A549 (cell line): ENCODE results near the gene CARD19. TPM values are rescaled to one million over a fixed set of nuclear protein-coding genes. Genes with fewer than 3 reads are reported as not detected.

ENCODE experiments used
- ATAC-seq, 2 experiments: fragments of 200-7000 bp in 1 of 2; fragments of >200 bp in 1 of 2; cut with Nextera tagmentation in 1 of 2; cut with Tn5 transposase in 1 of 2; 3 replicates each; pipeline versions ENCODE4 v1.8.0 to v1.9.1; 2018 to 2020; ENCODE audit warnings: mild to moderate bottlenecking in 1 of 2, moderate library complexity in 1 of 2
- CTCF ChIA-PET: fragments of 300-600 bp; sonication (Branson Sonifier 250); formaldehyde crosslinking; extraction: SDS; loops from one replicate; lab custom pipeline; 2021; ENCODE audit warnings: antibody characterized with exemption, inconsistent platforms; lab: Yijun Ruan, JAX
- POLR2A ChIA-PET: fragments of 350-600 bp; formaldehyde crosslinking; extraction: SDS; loops from one replicate; lab custom pipeline; 2021; ENCODE audit warnings: antibody characterized with exemption, inconsistent platforms; lab: Yijun Ruan, JAX
- DNase-seq, 2 experiments: peaks; one replicate each; pipeline versions ENCODE4 v3.0.0 to v3.0.0-alpha.2; 2011 to 2016; ENCODE audit warnings: low read depth in 1 of 2, low spot score in 1 of 2
- FAIRE-seq: peaks from 2 replicates; lab custom pipeline; 2011; peaks lifted over from hg19 to GRCh38; lab: Jason Lieb, UNC
- H3K27ac ChIP-seq, 2 experiments: fragments of >200 bp; sonication (Bioruptor Twin); formaldehyde crosslinking; 3 replicates each; pipeline ENCODE4 v1.5.1; 2016 to 2017
- H3K4me1 ChIP-seq: fragments of >200 bp; sonication (Bioruptor Twin); formaldehyde crosslinking; 3 replicates; pipeline ENCODE4 v1.6.1; 2016
- H3K4me2 ChIP-seq: fragments of >200 bp; sonication (Bioruptor Twin); formaldehyde crosslinking; 3 replicates; pipeline ENCODE4 v1.6.1; 2016
- H3K4me3 ChIP-seq: fragments of >200 bp; sonication (Bioruptor Twin); formaldehyde crosslinking; 3 replicates; pipeline ENCODE4 v1.5.1; 2016
- H3K9me3 ChIP-seq: fragments of >200 bp; sonication (Bioruptor Twin); formaldehyde crosslinking; 3 replicates; pipeline ENCODE4 v1.6.1; 2016
- CBX8 ChIP-seq: fragments of 200-600 bp; sonication (generic); IDR thresholded peaks from 2 replicates; pipeline ENCODE4 v1.6.1; 2016
- FOSL2 ChIP-seq, 2 experiments: fragments of 450-650 bp in 1 of 2; fragments of >200 bp in 1 of 2; sonication (Bioruptor Twin) in 1 of 2; formaldehyde crosslinking; IDR thresholded peaks; 2 replicates each; pipeline versions ENCODE4 v1.5.0 to v1.6.1; 2016 to 2020; ENCODE audit warnings: mild to moderate bottlenecking in 1 of 2, moderate library complexity in 1 of 2
- JUNB ChIP-seq: fragments of >200 bp; sonication (Bioruptor Twin); formaldehyde crosslinking; IDR thresholded peaks from 2 replicates; pipeline ENCODE4 v1.6.1; 2016
- KDM5A ChIP-seq: fragments of 200-600 bp; sonication (generic); IDR thresholded peaks from 2 replicates; pipeline ENCODE4 v1.6.1; 2016; ENCODE audit warnings: antibody characterized with exemption, mild to moderate bottlenecking
- MAFK ChIP-seq: fragments of 450-650 bp; IDR thresholded peaks from 2 replicates; pipeline ENCODE4 v1.6.1; 2014; ENCODE audit not compliant: partially characterized antibody
- MAZ ChIP-seq: fragments of 150-350 bp; IDR thresholded peaks from 2 replicates; pipeline ENCODE4 v1.6.1; 2014; ENCODE audit warnings: antibody characterized with exemption, low read depth, low read length, borderline replicate concordance
- MYC ChIP-seq: IDR thresholded peaks from 2 replicates; pipeline ENCODE4 v1.6.1; 2012; ENCODE audit warnings: mild to moderate bottlenecking, inconsistent platforms, low read length, improper control_type of control experiment, borderline replicate concordance
- NR3C1 ChIP-seq: fragments of >200 bp; sonication (Bioruptor Twin); formaldehyde crosslinking; IDR thresholded peaks from 3 replicates; pipeline ENCODE4 v1.6.1; 2017
- PHF8 ChIP-seq: fragments of 200-600 bp; sonication (generic); IDR thresholded peaks from 2 replicates; pipeline ENCODE4 v1.6.1; 2016; ENCODE audit warnings: low read depth, mild to moderate bottlenecking, antibody characterized with exemption, moderate library complexity, borderline replicate concordance
- POLR2AphosphoS2 ChIP-seq: conservative IDR thresholded peaks from 2 replicates; pipeline ENCODE4 v1.6.1; 2012; ENCODE audit warnings: low read length, improper control_type of control experiment, inconsistent platforms
- RARB ChIP-seq: fragments of 250-450 bp; sonication (Bioruptor Pico); IDR thresholded peaks from 2 replicates; pipeline ENCODE4 v1.8.0; 2021; ENCODE audit warnings: mild to moderate bottlenecking, moderate library complexity
- RCOR1 ChIP-seq: fragments of 150-350 bp; IDR thresholded peaks from 2 replicates; pipeline ENCODE4 v1.6.1; 2014; ENCODE audit warnings: antibody characterized with exemption, low read length, low read depth
- RNF2 ChIP-seq: fragments of 200-600 bp; sonication (generic); IDR thresholded peaks from 2 replicates; pipeline ENCODE4 v1.6.1; 2016; ENCODE audit warnings: low read depth, mild to moderate bottlenecking, antibody characterized with exemption, moderate library complexity, borderline replicate concordance
- SREBF2 ChIP-seq: fragments of 450-650 bp; IDR thresholded peaks from 2 replicates; pipeline ENCODE4 v1.6.1; 2014; ENCODE audit warnings: mild to moderate bottlenecking, moderate library complexity
- TP53 ChIP-seq: fragments of 250-450 bp; sonication (Bioruptor Pico); IDR thresholded peaks from 2 replicates; pipeline ENCODE4 v1.5.0; 2021; ENCODE audit warnings: mild to moderate bottlenecking, moderate library complexity
- WGBS: methylation state at CpG from one replicate; pipeline ENCODE4 v1.1.6; 2017; ENCODE audit errors: missing lambda C conversion rate; 5-methylcytosine and 5-hydroxymethylcytosine counted together
- polyA plus RNA-seq, 4 experiments: library from polyadenylated mRNA; depleted of rRNA in 3 of 4; stranded (reverse); fragments of >200 nt; fragmentation: RNase III in 1 of 4; extraction: RNeasy Plus Mini Kit Qiagen cat#74134 plus additional on column Dnase treatment in 1 of 4; gene quantifications; 2 replicates in 3 of 4; 3 replicates in 1 of 4; pipeline ENCODE4 v1.2.3, GENCODE V29; 2011 to 2017
- TF ChIP-seq, protein P1 (sequence below): fragments of 200-600 bp; sonication (generic); IDR thresholded peaks from 2 replicates; pipeline ENCODE4 v1.6.1; 2016; ENCODE audit warnings: antibody characterized with exemption, mild to moderate bottlenecking, moderate library complexity
- TF ChIP-seq, protein P2 (sequence below): fragments of >200 bp; sonication (Bioruptor Twin); formaldehyde crosslinking; IDR thresholded peaks from 3 replicates; pipeline ENCODE4 v1.5.1; 2016
- TF ChIP-seq, protein P3 (sequence below): fragments of 250-450 bp; sonication (Bioruptor Pico); IDR thresholded peaks from 2 replicates; pipeline ENCODE4 v1.5.0; 2021; ENCODE audit warnings: mild to moderate bottlenecking, moderate library complexity, borderline replicate concordance

CARD19 gene
- polyA plus RNA-seq, 2 of the 4 experiments (the other 2 are of a cell fraction): 27.6 to 30.3 TPM

DNA sequence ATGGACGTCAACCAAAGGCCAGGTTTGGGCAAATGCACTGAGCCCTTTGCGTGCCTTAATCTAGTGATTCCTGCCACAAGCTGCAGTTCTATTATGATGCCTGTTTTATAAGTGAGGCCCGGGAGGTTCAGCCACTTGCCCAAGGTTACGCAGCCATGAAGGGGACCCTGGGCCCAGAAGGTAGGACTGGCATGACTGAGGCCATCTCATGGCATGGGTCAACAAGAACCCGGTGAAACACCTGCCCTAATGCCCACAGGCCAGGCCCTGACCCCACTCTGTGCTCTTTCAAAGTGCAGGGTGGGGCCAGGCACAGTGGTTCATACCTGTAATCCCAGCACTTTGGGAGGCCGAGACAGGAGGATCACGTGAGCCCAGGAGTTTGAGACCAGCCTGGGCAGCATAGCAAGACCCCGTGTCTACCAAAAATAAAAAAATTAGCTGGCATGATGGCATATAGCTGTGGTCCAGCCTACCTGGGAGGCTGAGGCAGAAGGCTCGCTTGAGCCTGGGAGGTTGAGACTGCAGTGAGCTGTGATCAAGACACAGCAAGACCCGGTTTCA, 29.4 kb downstream of the CARD19 start (continued):
- TF ChIP-seq, protein P1, sequence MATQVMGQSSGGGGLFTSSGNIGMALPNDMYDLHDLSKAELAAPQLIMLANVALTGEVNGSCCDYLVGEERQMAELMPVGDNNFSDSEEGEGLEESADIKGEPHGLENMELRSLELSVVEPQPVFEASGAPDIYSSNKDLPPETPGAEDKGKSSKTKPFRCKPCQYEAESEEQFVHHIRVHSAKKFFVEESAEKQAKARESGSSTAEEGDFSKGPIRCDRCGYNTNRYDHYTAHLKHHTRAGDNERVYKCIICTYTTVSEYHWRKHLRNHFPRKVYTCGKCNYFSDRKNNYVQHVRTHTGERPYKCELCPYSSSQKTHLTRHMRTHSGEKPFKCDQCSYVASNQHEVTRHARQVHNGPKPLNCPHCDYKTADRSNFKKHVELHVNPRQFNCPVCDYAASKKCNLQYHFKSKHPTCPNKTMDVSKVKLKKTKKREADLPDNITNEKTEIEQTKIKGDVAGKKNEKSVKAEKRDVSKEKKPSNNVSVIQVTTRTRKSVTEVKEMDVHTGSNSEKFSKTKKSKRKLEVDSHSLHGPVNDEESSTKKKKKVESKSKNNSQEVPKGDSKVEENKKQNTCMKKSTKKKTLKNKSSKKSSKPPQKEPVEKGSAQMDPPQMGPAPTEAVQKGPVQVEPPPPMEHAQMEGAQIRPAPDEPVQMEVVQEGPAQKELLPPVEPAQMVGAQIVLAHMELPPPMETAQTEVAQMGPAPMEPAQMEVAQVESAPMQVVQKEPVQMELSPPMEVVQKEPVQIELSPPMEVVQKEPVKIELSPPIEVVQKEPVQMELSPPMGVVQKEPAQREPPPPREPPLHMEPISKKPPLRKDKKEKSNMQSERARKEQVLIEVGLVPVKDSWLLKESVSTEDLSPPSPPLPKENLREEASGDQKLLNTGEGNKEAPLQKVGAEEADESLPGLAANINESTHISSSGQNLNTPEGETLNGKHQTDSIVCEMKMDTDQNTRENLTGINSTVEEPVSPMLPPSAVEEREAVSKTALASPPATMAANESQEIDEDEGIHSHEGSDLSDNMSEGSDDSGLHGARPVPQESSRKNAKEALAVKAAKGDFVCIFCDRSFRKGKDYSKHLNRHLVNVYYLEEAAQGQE: no peak

DNA sequence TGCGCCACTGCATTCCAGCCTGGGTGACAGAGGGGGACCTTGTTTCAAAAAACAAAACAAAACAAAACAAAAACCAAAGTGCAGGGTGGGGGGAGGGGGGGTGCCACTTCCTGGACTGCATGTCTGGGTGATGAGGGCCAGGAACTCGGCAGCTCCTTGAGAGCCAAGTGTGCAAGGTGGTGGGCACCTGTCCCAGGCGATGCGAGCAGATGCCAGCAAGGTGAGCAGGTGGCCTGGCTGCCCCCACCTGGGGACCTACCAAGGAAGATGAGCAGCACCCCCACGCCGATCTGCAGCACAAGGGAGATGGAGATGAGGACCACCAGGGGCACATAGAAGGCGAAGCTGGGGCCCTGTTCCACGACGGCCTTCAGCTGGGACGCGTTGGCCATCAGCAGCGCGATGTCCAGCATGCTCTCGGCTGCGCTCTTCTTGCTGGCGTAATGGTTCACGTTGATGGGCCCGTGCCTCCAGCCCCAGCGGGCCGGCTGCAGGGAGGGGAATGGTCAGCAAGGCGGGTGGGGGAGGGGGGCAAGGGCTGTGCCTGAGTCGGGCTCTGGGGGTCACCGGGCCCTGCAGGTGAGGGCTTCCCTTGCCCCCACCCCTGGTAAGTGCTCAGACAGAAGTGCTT, 30.2 kb downstream of the CARD19 start:
- Histone ChIP-seq H3K4me2 (no peak overlapping the region), H3K4me1 (peaks cover 14% of the 10 kb centered on the region; the same call in 2 of the 3 replicates), H3K27ac (no peak overlapping the region), H3K4me3 (no peak overlapping the region), H3K9me3 (no peaks in the 10 kb centered on the region)
- no peak for TF ChIP-seq RNF2
- TF ChIP-seq PHF8: no peak
- TF ChIP-seq RCOR1: no peak
- TF ChIP-seq, protein P2, sequence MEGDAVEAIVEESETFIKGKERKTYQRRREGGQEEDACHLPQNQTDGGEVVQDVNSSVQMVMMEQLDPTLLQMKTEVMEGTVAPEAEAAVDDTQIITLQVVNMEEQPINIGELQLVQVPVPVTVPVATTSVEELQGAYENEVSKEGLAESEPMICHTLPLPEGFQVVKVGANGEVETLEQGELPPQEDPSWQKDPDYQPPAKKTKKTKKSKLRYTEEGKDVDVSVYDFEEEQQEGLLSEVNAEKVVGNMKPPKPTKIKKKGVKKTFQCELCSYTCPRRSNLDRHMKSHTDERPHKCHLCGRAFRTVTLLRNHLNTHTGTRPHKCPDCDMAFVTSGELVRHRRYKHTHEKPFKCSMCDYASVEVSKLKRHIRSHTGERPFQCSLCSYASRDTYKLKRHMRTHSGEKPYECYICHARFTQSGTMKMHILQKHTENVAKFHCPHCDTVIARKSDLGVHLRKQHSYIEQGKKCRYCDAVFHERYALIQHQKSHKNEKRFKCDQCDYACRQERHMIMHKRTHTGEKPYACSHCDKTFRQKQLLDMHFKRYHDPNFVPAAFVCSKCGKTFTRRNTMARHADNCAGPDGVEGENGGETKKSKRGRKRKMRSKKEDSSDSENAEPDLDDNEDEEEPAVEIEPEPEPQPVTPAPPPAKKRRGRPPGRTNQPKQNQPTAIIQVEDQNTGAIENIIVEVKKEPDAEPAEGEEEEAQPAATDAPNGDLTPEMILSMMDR: no peak
- no peak for TF ChIP-seq CBX8
- TF ChIP-seq FOSL2 (IDR thresholded peaks at IDR 0.05): no peak
- no peak for TF ChIP-seq FOSL2 (CRISPR knock-in tag; IDR thresholded peaks at IDR 0.05)
- TF ChIP-seq JUNB: no peak
- no peak for TF ChIP-seq MAZ
- TF ChIP-seq NR3C1: no peak
- no peak for TF ChIP-seq POLR2AphosphoS2
- TF ChIP-seq MYC: no peak
- TF ChIP-seq TP53 (CRISPR knock-in tag): no peak
- TF ChIP-seq MAFK: no peak
- TF ChIP-seq SREBF2: no peak
- no peak for TF ChIP-seq RARB (CRISPR knock-in tag)
- no peak for TF ChIP-seq KDM5A
- TF ChIP-seq, protein P3, sequence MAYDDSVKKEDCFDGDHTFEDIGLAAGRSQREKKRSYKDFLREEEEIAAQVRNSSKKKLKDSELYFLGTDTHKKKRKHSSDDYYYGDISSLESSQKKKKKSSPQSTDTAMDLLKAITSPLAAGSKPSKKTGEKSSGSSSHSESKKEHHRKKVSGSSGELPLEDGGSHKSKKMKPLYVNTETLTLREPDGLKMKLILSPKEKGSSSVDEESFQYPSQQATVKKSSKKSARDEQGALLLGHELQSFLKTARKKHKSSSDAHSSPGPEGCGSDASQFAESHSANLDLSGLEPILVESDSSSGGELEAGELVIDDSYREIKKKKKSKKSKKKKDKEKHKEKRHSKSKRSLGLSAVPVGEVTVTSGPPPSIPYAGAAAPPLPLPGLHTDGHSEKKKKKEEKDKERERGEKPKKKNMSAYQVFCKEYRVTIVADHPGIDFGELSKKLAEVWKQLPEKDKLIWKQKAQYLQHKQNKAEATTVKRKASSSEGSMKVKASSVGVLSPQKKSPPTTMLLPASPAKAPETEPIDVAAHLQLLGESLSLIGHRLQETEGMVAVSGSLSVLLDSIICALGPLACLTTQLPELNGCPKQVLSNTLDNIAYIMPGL: no peak
- no peak for DNase-seq
- CTCF ChIA-PET: interaction anchor here (0.6 to 8.0 kb wide), 6 partner anchors 9 to 179 kb away, joined by 3 to 42 read pairs (median 4); partner anchors contain the start of gene NINJ1
- POLR2A ChIA-PET: no interaction called here
- over 99% methylated on average over 21 of the region's 23 CpGs for WGBS
- ATAC-seq: no peak
- no peak for FAIRE-seq
